Measurements from ENCODE around the gene SERPINE3. TPM values are rescaled to one million over a fixed set of nuclear protein-coding genes. Genes with fewer than 3 reads are reported as not detected.

The SERPINE3 gene
- total RNA-seq, 1 donor from 2014 or later, result not detected

DNA sequence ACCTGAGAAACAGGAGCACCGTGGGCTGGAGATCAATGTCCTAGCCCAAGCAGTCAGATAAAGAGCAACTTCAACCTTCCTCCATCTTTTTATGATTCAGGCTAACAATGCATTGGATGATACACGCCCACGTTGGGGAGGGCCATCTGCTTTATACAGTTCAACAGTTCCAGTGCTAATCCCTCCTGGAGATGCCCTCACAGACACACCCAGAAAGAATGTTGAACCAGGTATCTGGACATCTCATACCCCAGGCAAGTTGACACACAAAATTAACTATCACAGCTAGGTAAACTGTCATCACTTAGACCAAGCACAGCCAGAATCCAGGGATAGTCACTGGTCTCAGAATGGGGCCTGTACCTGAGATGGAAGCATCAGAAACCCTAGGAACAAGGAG lies 20.6 kb upstream of the SERPINE3 start:
- no peak overlapping the region for H3K4me3 ChIP-seq (ENCODE audit: low read depth, low read length)
- DNase-seq (ENCODE audit: low read depth), result no peak
- TF ChIP-seq, protein P1, sequence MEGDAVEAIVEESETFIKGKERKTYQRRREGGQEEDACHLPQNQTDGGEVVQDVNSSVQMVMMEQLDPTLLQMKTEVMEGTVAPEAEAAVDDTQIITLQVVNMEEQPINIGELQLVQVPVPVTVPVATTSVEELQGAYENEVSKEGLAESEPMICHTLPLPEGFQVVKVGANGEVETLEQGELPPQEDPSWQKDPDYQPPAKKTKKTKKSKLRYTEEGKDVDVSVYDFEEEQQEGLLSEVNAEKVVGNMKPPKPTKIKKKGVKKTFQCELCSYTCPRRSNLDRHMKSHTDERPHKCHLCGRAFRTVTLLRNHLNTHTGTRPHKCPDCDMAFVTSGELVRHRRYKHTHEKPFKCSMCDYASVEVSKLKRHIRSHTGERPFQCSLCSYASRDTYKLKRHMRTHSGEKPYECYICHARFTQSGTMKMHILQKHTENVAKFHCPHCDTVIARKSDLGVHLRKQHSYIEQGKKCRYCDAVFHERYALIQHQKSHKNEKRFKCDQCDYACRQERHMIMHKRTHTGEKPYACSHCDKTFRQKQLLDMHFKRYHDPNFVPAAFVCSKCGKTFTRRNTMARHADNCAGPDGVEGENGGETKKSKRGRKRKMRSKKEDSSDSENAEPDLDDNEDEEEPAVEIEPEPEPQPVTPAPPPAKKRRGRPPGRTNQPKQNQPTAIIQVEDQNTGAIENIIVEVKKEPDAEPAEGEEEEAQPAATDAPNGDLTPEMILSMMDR (conservative IDR thresholded peaks at IDR 0.05; ENCODE audit: low read depth, low read length), result no peak

DNA sequence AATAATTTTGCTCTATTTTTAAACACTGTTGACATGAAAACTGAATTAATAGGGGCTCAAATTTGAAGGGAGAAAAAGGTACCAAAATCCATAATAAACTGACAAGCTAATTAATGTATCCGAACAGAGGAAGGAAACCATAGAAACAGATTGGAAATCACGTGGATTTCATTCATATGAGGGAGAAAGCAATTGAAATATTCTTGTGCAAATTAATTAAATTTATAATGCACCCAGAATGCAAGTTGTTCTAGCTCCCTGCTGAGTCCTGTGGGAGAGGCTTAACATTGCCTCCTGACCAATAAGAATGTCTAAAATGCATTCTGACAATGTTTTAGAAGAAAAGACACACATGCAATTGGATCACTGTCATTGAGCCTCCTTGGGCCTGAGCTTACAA lies 17.7 kb upstream of the SERPINE3 start:
- DNase-seq (ENCODE audit: low read depth), result no peak
- H3K4me3 ChIP-seq (ENCODE audit: low read depth, low read length), result no peak overlapping the region
- TF ChIP-seq, protein P1 (conservative IDR thresholded peaks at IDR 0.05; ENCODE audit: low read depth, low read length), result no peak

DNA sequence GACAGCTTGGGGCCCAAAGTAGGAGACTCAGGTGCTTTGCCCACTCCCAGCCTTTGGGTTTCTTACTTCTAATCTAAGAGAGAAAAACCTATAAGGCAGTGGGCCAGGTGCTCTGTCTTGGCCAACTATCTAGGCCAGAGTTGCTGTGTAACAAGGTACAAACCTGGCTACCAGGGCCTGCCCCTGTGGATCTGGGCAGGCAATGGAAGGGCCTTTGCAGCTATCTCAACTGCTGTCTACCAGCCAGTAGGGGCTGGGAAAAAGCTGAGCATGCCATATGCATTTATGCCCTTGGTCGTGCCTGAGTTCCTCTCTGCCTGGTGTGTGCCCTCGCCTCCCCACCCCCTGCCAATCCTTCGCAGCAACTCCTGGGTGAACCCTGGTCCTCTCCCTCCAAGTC lies 16.7 kb upstream of the SERPINE3 start:
- DNase-seq (ENCODE audit: low read depth), result no peak
- TF ChIP-seq, protein P1 (conservative IDR thresholded peaks at IDR 0.05; ENCODE audit: low read depth, low read length), result no peak
- no peak overlapping the region for H3K4me3 ChIP-seq (ENCODE audit: low read depth, low read length)

DNA sequence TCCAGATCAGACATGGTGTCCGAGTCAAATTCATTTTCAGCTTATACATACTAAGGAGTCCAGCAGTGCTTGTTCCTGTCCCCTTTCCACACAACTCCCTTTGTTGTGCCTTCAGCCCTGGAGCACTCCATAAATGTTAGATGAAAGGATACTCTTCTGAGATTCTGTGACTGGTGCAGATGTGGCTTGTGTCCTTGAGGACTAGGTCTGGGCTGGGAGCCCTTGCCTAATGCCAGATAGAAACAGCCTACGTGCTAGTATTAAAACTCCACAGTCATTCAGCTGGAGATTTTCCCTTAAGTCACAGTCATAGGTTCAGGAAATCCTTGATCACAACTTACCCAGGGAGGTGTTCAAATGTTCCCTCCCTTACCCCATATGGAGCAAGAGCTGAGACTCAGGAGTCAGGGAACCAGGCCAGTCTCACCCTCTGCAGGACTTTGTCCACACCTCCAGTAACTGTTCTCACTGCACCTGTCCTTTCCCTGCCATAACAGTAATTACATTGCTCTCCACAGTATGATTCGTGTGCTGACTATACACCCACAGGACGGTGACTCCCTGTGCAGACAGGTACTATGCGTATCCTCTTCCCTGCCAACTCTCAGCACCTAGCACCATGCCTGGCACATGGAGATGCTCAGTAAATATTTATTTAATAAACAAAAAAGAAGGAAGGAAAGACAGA lies 15.5 kb upstream of the SERPINE3 start:
- no peak overlapping the region for H3K4me3 ChIP-seq (ENCODE audit: low read depth, low read length)
- no peak for DNase-seq (ENCODE audit: low read depth)
- TF ChIP-seq, protein P1 (conservative IDR thresholded peaks at IDR 0.05; ENCODE audit: low read depth, low read length), result no peak

DNA sequence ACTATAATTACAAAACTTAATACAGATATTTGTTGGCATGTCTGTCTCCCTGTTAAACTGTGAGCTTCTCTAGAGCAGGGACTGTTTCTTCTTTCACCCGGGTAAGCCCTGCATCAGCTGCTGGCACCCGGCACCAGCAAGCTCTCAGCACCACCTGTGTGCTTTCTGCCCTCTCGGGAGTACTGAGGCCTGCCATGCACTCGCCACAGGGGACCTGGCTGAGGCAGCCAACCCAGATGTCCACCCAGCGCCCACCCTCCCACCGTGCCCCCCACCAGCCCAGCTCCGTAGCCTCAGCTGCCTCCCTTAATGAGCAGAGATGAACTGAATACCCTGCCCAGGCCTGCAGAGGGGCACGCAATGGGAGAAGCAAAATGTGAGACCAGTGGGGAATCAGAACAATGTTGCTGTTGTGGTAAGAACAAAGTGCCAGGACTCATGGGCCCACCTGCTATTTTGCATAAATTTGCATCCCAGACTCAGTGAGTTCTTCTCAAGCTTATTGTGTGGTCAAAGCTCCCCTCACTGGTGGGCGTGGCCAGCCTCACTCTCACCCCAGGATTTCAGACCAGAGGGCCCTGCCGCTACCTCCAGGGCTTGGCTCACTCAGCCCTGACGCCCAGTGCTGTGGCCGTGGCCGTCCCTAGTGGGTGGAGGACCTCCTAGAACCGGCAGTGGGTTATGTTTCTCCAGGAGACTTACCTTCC lies 14.6 kb upstream of the SERPINE3 start:
- no peak overlapping the region for H3K4me3 ChIP-seq (ENCODE audit: low read depth, low read length)
- TF ChIP-seq, protein P1 (conservative IDR thresholded peaks at IDR 0.05; ENCODE audit: low read depth, low read length), result no peak
- no peak for DNase-seq (ENCODE audit: low read depth)

DNA sequence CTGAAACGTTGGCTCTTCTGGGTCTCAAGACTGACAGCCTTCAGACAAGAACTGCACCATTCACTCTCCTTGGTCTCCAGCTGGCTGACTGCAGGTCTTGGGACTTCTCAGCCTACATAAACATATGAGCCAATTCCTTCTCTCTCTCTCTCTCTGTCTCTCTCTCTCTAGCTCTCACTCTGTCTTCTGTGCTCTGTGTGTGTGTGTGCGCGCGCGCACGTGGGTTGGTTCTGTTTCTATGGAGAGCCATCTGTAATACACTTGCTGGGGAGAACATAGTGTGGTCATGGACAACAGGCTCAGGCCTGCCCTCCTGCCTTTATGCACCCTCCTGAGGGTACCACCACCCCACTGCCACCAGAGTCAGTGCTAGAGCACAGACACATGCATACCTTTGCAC lies 13.7 kb upstream of the SERPINE3 start:
- TF ChIP-seq, protein P1 (conservative IDR thresholded peaks at IDR 0.05; ENCODE audit: low read depth, low read length), result no peak
- no peak for DNase-seq (ENCODE audit: low read depth)
- H3K4me3 ChIP-seq (ENCODE audit: low read depth, low read length), result no peak overlapping the region
